BJ (cell line): ENCODE measurements around the gene SWI5. TPM values are rescaled to one million over a fixed set of nuclear protein-coding genes. Genes with fewer than 3 reads are reported as not detected.

Source experiments
- CTCF ChIA-PET: fragments of 350-600 bp; formaldehyde crosslinking; extraction: SDS; loops from one replicate; lab custom pipeline; 2021; ENCODE audit warnings: antibody characterized with exemption, inconsistent platforms; lab: Yijun Ruan, JAX
- POLR2A ChIA-PET: fragments of 300-600 bp; sonication (Branson Sonifier 250); formaldehyde crosslinking; extraction: SDS; loops from one replicate; lab custom pipeline; 2021; ENCODE audit warnings: antibody characterized with exemption; lab: Charles Lee
- DNase-seq: peaks from one replicate; pipeline ENCODE4 v3.0.0-alpha.2; 2011; ENCODE audit warnings: low read depth
- H3K27me3 ChIP-seq: 2 replicates; pipeline ENCODE4 v1.6.0; 2011; ENCODE audit warnings: low read length; ENCODE audit not compliant: control insufficient read depth, insufficient read depth
- H3K36me3 ChIP-seq: 2 replicates; pipeline ENCODE4 v1.5.1; 2011; ENCODE audit warnings: low read length; ENCODE audit not compliant: control insufficient read depth, insufficient read depth
- H3K4me3 ChIP-seq: 2 replicates; pipeline ENCODE4 v1.5.1; 2011; ENCODE audit warnings: low read depth, mild to moderate bottlenecking, control low read depth, low read length
- CTCF ChIP-seq: IDR thresholded peaks from 2 replicates; pipeline ENCODE4 v1.5.1; 2011; ENCODE audit warnings: low read depth, mild to moderate bottlenecking, control low read depth, inconsistent platforms, low read length, moderate library complexity; ENCODE audit not compliant: insufficient read depth
- polyA plus RNA-seq: library from polyadenylated mRNA; depleted of rRNA; stranded (reverse); fragments of >200 nt; gene quantifications from 2 replicates; pipeline ENCODE4 v1.2.3, GENCODE V29; 2011

SWI5 gene
- polyA plus RNA-seq, 1 experiment = 77.4 TPM

- no peaks in the 10 kb centered on the region for H3K27me3 ChIP-seq
- no peak for TF ChIP-seq CTCF
- peak; percentile 59 for DNase-seq
- POLR2A ChIA-PET = interaction anchor here (0.6 to 0.7 kb wide), 2 partner anchors 19 to 31 kb away, joined by 5 to 7 read pairs; partner anchors contain the start of gene GOLGA2
- H3K36me3 ChIP-seq = peaks cover 3% of the 10 kb centered on the region
- CTCF ChIA-PET = interaction anchor here (0.6 to 3.0 kb wide), 3 partner anchors 10 to 54 kb away, joined by 3 to 15 read pairs (median 5); partner anchors contain the start of gene CIZ1
- H3K4me3 ChIP-seq = peak overlapping the region; percentile 82
Observed at GRCh38 chr9:128244837-128245231, 31.2 kb upstream of the SWI5 start.

- peaks cover under 1% of the 10 kb centered on the region; the same call in 1 of the 2 replicates for H3K36me3 ChIP-seq
- H3K27me3 ChIP-seq = no peaks in the 10 kb centered on the region
- CTCF ChIA-PET = interaction anchor here (0.6 to 3.0 kb wide), 4 partner anchors 9 to 55 kb away, joined by 3 to 15 read pairs (median 4); partner anchors contain the start of gene CIZ1
- POLR2A ChIA-PET = interaction anchor here (0.6 to 0.7 kb wide), 2 partner anchors 20 to 30 kb away, joined by 5 to 7 read pairs; partner anchors contain the start of gene GOLGA2
- TF ChIP-seq CTCF = no peak
- no peak for DNase-seq
- no peak overlapping the region for H3K4me3 ChIP-seq
Observed at GRCh38 chr9:128245421-128246151, 30.5 kb upstream of the SWI5 start.

- no peaks in the 10 kb centered on the region; the same call in 1 of the 2 replicates for H3K36me3 ChIP-seq
- CTCF ChIA-PET = interaction anchor here (0.6 to 3.0 kb wide), 3 partner anchors 8 to 705 kb away, joined by 3 to 15 read pairs (median 3); no protein-coding TSS in a partner anchor
- DNase-seq = no peak
- no peaks in the 10 kb centered on the region for H3K27me3 ChIP-seq
- POLR2A ChIA-PET = no interaction called here
- TF ChIP-seq CTCF = no peak
- no peak overlapping the region for H3K4me3 ChIP-seq
Observed at GRCh38 chr9:128246471-128246870, 29.6 kb upstream of the SWI5 start.

- no peak for DNase-seq
- ChIA-PET POLR2A (no interaction called here), CTCF (interaction anchor here (0.7 to 3.0 kb wide), 2 partner anchors 8 to 1597 kb away, joined by 3 to 15 read pairs; no protein-coding TSS in a partner anchor)
Observed at GRCh38 chr9:128247226-128247803, 28.8 kb upstream of the SWI5 start.

More at GRCh38 chr9:128247226-128247803, 28.8 kb upstream of the SWI5 start:
- Histone ChIP-seq H3K4me3 (no peak overlapping the region), H3K36me3 (no peaks in the 10 kb centered on the region; the same call in 1 of the 2 replicates), H3K27me3 (no peaks in the 10 kb centered on the region)
- TF ChIP-seq CTCF = no peak
